Gastrocnemius medialis (tissue), 4 donors: ENCODE results near the gene XPA. TPM values are rescaled to one million over a fixed set of nuclear protein-coding genes. Genes with fewer than 3 reads are reported as not detected.

Experiments used
- ATAC-seq, 2 donors: fragments of 150-250 bp; one replicate each; pipeline ENCODE4 v1.9.1; 2016
- DNase-seq, 2 donors: peaks; one replicate each; pipeline ENCODE4 v3.0.0-alpha.2; 2019
- H3K27ac ChIP-seq, 4 donors: fragments of 200-600 bp; sonication (generic); 1 replicate in 1 of 4; 2 replicates in 3 of 4; pipeline ENCODE4 v1.5.1; 2016 to 2018; ENCODE audit warnings: mild to moderate bottlenecking in 2 of 4, moderate library complexity in 1 of 4
- H3K27me3 ChIP-seq, 3 donors: fragments of 200-600 bp; sonication (generic) in 2 of 3; 1 replicate in 1 of 3; 2 replicates in 2 of 3; pipeline versions ENCODE4 v1.5.1 to v1.6.0; 2016 to 2019; ENCODE audit warnings: mild to moderate bottlenecking in 1 of 3, moderate library complexity in 1 of 3
- H3K36me3 ChIP-seq, 2 donors: fragments of 200-600 bp; sonication (generic) in 1 of 2; one replicate each; pipeline ENCODE4 v1.5.1; 2017 to 2018
- H3K4me1 ChIP-seq, 2 donors: fragments of 200-600 bp; sonication (generic) in 1 of 2; one replicate each; pipeline ENCODE4 v1.5.1; 2016 to 2017; ENCODE audit warnings: mild to moderate bottlenecking in 2 of 2
- H3K4me3 ChIP-seq, 4 donors: fragments of 200-600 bp; sonication (generic) in 3 of 4; 1 replicate in 1 of 4; 2 replicates in 3 of 4; pipeline ENCODE4 v1.5.1; 2016 to 2019; ENCODE audit warnings: mild to moderate bottlenecking in 2 of 4
- H3K9me3 ChIP-seq, 3 donors: fragments of 200-600 bp; sonication (generic) in 2 of 3; 1 replicate in 1 of 3; 2 replicates in 2 of 3; pipeline ENCODE4 v1.5.1; 2016 to 2019
- CTCF ChIP-seq, 5 experiments: fragments of 450-650 bp in 3 of 5; fragments of 200-600 bp in 2 of 5; sonication (generic) in 2 of 5; IDR thresholded peaks in 4 of 5; conservative IDR thresholded peaks in 1 of 5; 1 replicate in 4 of 5; 2 replicates in 1 of 5; pipeline ENCODE4 v1.5.1; 2016 to 2019; ENCODE audit warnings: antibody characterized with exemption in 5 of 5, mild to moderate bottlenecking in 3 of 5, moderate library complexity in 3 of 5
- POLR2A ChIP-seq, 2 donors: fragments of 450-650 bp; IDR thresholded peaks; one replicate each; pipeline ENCODE4 v1.6.1; 2017; ENCODE audit warnings: antibody characterized with exemption in 2 of 2, mild to moderate bottlenecking in 2 of 2, moderate library complexity in 2 of 2
- in situ Hi-C, 4 donors: fragments of 200-750 bp; cut with MboI; loops; one replicate each; pipeline versions ENCODE4 v1.15.0 to v1.8.0; 2017; ENCODE audit warnings: low sequenced_read_pairs in 4 of 4
- intact Hi-C: fragments of 100-400 bp; cut with DNase I; formaldehyde crosslinking; loops from one replicate; pipeline ENCODE4 v1.15.1; 2023; ENCODE audit warnings: low total_unique reads
- total RNA-seq, 4 donors: library from RNA; depleted of rRNA; stranded (reverse); fragments of >200 nt; gene quantifications; one replicate each; pipeline versions ENCODE4 v1.1.0 to v1.2.3, GENCODE V29; 2016

XPA gene
- total RNA-seq, 4 donors from 2014 or later, result 4.8 to 14.8 (median 9.7) TPM

- H3K4me1 ChIP-seq, result peaks cover 0 to 4% of the 10 kb centered on the region in 2 donors
- H3K27me3 ChIP-seq, result no peaks in the 10 kb centered on the region
- no peaks in the 10 kb centered on the region for H3K9me3 ChIP-seq
- peaks cover 0 to 65% of the 10 kb centered on the region in 2 donors for H3K36me3 ChIP-seq
- intact Hi-C loops, result no loop called here
- no peak for ATAC-seq
- no peak for DNase-seq
- TF ChIP-seq CTCF (IDR thresholded peaks at IDR 0.05 in 4 of 5, conservative IDR thresholded peaks at IDR 0.05 in 1 of 5), result no peak
- TF ChIP-seq POLR2A (IDR thresholded peaks at IDR 0.05), result no peak
- H3K4me3 ChIP-seq, result no peak overlapping the region
- H3K27ac ChIP-seq, result no peak overlapping the region
- in situ Hi-C loops, result no loop called here
Measured at GRCh38 chr9:97645720-97646119, 51.4 kb downstream of the XPA start.

- ATAC-seq, result no peak
- intact Hi-C loops, result no loop called here
Measured at GRCh38 chr9:97640325-97640724, 56.8 kb downstream of the XPA start.

GRCh38 chr9:97638666-97639065, 58.5 kb downstream of the XPA start:
- DNase-seq, result no peak
- Histone ChIP-seq H3K4me3 (no peak overlapping the region), H3K9me3 (no peaks in the 10 kb centered on the region), H3K27ac (no peak overlapping the region), H3K27me3 (no peaks in the 10 kb centered on the region), H3K36me3 (peaks cover 0 to 8% of the 10 kb centered on the region in 2 donors), H3K4me1 (peaks cover 40 to 60% of the 10 kb centered on the region in 2 donors)
- no peak for ATAC-seq
- in situ Hi-C loops (no loop called here), intact Hi-C loops (loop anchor here (10.0 kb wide), 4 partner anchors 346 to 1224 kb away; partner anchors contain the start of genes ANKS6, ANP32B, ZNF367 and ZNF782)
- TF ChIP-seq CTCF (IDR thresholded peaks at IDR 0.05 in 4 of 5, conservative IDR thresholded peaks at IDR 0.05 in 1 of 5) (no peak), POLR2A (IDR thresholded peaks at IDR 0.05) (no peak)

More at GRCh38 chr9:97640325-97640724, 56.8 kb downstream of the XPA start:
- in situ Hi-C loops, result no loop called here
- TF ChIP-seq CTCF (IDR thresholded peaks at IDR 0.05 in 4 of 5, conservative IDR thresholded peaks at IDR 0.05 in 1 of 5), result no peak
- TF ChIP-seq POLR2A (IDR thresholded peaks at IDR 0.05), result no peak
- Histone ChIP-seq H3K9me3 (no peaks in the 10 kb centered on the region), H3K36me3 (peaks cover 0 to 18% of the 10 kb centered on the region in 2 donors), H3K27me3 (no peaks in the 10 kb centered on the region), H3K4me3 (no peak overlapping the region), H3K4me1 (peaks cover 29 to 49% of the 10 kb centered on the region in 2 donors), H3K27ac (no peak overlapping the region)
- DNase-seq, result no peak

- H3K36me3 ChIP-seq, result no peaks in the 10 kb centered on the region
- H3K4me3 ChIP-seq, result no peak overlapping the region
- H3K9me3 ChIP-seq, result no peaks in the 10 kb centered on the region
- H3K27me3 ChIP-seq, result no peaks in the 10 kb centered on the region
- TF ChIP-seq CTCF (IDR thresholded peaks at IDR 0.05 in 4 of 5, conservative IDR thresholded peaks at IDR 0.05 in 1 of 5) (no peak), POLR2A (IDR thresholded peaks at IDR 0.05) (no peak)
- H3K4me1 ChIP-seq, result peaks cover 45 to 64% of the 10 kb centered on the region in 2 donors
- no peak for DNase-seq
- in situ Hi-C loops, result no loop called here
- peak overlapping the region in 1 of 4 donors; percentile 19 for H3K27ac ChIP-seq
- intact Hi-C loops, result loop anchor here (10.0 kb wide), 4 partner anchors 348 to 1222 kb away; partner anchors contain the start of genes ANKS6, ANP32B, ZNF367 and ZNF782
- no peak for ATAC-seq
Measured at GRCh38 chr9:97636903-97637302, 60.2 kb downstream of the XPA start.

GRCh38 chr9:97635026-97635425, 62.1 kb downstream of the XPA start:
- peak overlapping the region in 2 of 4 donors; percentile 86 to 92 for H3K4me3 ChIP-seq
- H3K4me1 ChIP-seq, result peaks cover 56 to 69% of the 10 kb centered on the region in 2 donors
- in situ Hi-C loops, result no loop called here
- peak overlapping the region; percentile 91 to 99 (median 98) for H3K27ac ChIP-seq
- DNase-seq, result no peak
- no peaks in the 10 kb centered on the region for H3K27me3 ChIP-seq
- TF ChIP-seq CTCF (IDR thresholded peaks at IDR 0.05 in 4 of 5, conservative IDR thresholded peaks at IDR 0.05 in 1 of 5), result no peak
- no peak for TF ChIP-seq POLR2A (IDR thresholded peaks at IDR 0.05)
- H3K9me3 ChIP-seq, result no peaks in the 10 kb centered on the region
- no peak for ATAC-seq
- intact Hi-C loops, result loop anchor here (10.0 kb wide), 4 partner anchors 350 to 1220 kb away; partner anchors contain the start of genes ANKS6, ANP32B, ZNF367 and ZNF782
- H3K36me3 ChIP-seq, result no peaks in the 10 kb centered on the region
